H1 (cell line): ENCODE results near the gene LSM11.

Source experiments
- CREB1 ChIP-seq: IDR thresholded peaks from 2 replicates; pipeline ENCODE4 v1.6.1; 2012; ENCODE audit warnings: inconsistent platforms
- EP300 ChIP-seq, 2 experiments: IDR thresholded peaks; 1 replicate in 1 of 2; 2 replicates in 1 of 2; pipeline ENCODE4 v1.6.1; 2011 to 2012; ENCODE audit warnings: low read depth in 2 of 2, low read length in 2 of 2, mild to moderate bottlenecking in 2 of 2, borderline replicate concordance in 1 of 2, inconsistent platforms in 1 of 2, moderate library complexity in 1 of 2
- EZH2 ChIP-seq: fragments of 200-600 bp; sonication (generic); IDR thresholded peaks from 2 replicates; pipeline ENCODE4 v1.7.1; 2012; ENCODE audit warnings: low read depth, mild to moderate bottlenecking, moderate library complexity, low read length, inconsistent platforms; ENCODE audit not compliant: severe bottlenecking
- GTF2F1 ChIP-seq: IDR thresholded peaks from 2 replicates; pipeline ENCODE4 v1.6.1; 2012; ENCODE audit warnings: low read depth, low read length, improper control_type of control experiment, borderline replicate concordance
- JUND ChIP-seq: IDR thresholded peaks from 2 replicates; pipeline ENCODE4 v1.6.1; 2011; ENCODE audit warnings: mild to moderate bottlenecking, improper control_type of control experiment, low read length
- KDM1A ChIP-seq: fragments of 200-600, 300-600 bp; sonication (generic); IDR thresholded peaks from 2 replicates; pipeline ENCODE4 v1.7.1; 2016; ENCODE audit warnings: mild to moderate bottlenecking, low read length, borderline replicate concordance
- POLR2AphosphoS5 ChIP-seq: IDR thresholded peaks from 2 replicates; pipeline ENCODE4 v1.6.1; 2011; ENCODE audit warnings: low read depth, low read length
- RAD21 ChIP-seq, 2 experiments: IDR thresholded peaks in 1 of 2; conservative IDR thresholded peaks in 1 of 2; 2 replicates each; pipeline ENCODE4 v1.6.1; 2011; ENCODE audit warnings: low read depth in 2 of 2, low read length in 2 of 2, improper control_type of control experiment in 1 of 2, inconsistent platforms in 1 of 2, mild to moderate bottlenecking in 1 of 2, moderate library complexity in 1 of 2
- RFX5 ChIP-seq: IDR thresholded peaks from 2 replicates; pipeline ENCODE4 v1.6.1; 2011; ENCODE audit warnings: low read depth, low read length, improper control_type of control experiment, borderline replicate concordance
- SAP30 ChIP-seq: fragments of 300-600 bp; sonication (generic); IDR thresholded peaks from 2 replicates; pipeline ENCODE4 v1.7.1; 2012; ENCODE audit warnings: low read length, moderate library complexity, mild to moderate bottlenecking, inconsistent platforms; ENCODE audit not compliant: insufficient read depth, insufficient replicate concordance
- SIX5 ChIP-seq: IDR thresholded peaks from 2 replicates; pipeline ENCODE4 v1.6.1; 2011; ENCODE audit warnings: mild to moderate bottlenecking, low read depth, low read length
- SRF ChIP-seq: IDR thresholded peaks from 2 replicates; pipeline ENCODE4 v1.6.1; 2011; ENCODE audit warnings: mild to moderate bottlenecking, low read depth, low read length, moderate library complexity
- ZNF274 ChIP-seq: IDR thresholded peaks from 2 replicates; pipeline ENCODE4 v1.7.0; 2012; ENCODE audit warnings: low read length, borderline replicate concordance; ENCODE audit errors: extremely low read depth
- TF ChIP-seq, protein P1 (sequence below), 3 experiments: IDR thresholded peaks; 1 replicate in 2 of 3; 2 replicates in 1 of 3; pipeline versions ENCODE4 v1.5.1 to v1.6.1; 2011; ENCODE audit warnings: low read length in 3 of 3, mild to moderate bottlenecking in 3 of 3, inconsistent platforms in 2 of 3, low read depth in 1 of 3, moderate library complexity in 1 of 3; ENCODE audit not compliant: insufficient read depth in 1 of 3; ENCODE audit errors: control extremely low read depth in 1 of 3

DNA sequence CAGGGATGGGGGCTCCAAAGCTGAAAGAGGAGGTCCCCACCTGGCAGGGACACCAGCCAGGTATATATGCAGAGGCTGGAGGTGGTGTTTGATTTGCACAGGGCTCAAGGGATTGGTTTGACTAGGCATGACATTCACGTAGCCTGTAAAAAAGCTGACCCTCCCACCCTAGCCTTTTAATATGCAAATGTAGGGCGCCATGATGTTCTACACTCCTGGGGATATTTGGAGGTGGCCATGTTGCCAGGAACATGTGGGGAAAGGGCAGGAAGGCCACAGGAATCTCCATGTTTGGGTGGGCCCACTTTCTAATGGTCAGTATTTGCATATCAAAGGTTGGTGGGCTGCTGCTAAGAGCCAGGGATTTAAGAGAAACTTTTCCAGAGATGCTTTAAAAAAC is 24.3 kb upstream of the LSM11 start:
- TF ChIP-seq RFX5 (no peak), SRF (no peak), EZH2 (no peak), JUND (no peak), EP300 (IDR thresholded peaks at IDR 0.05; ENCODE audit: borderline replicate concordance in 1 of 2, low read depth in 2 of 2, low read length in 2 of 2) (no peak), CREB1 (no peak), KDM1A (no peak), GTF2F1 (no peak), SAP30 (no peak), POLR2AphosphoS5 (no peak), RAD21 (IDR thresholded peaks at IDR 0.05 in 1 of 2, conservative IDR thresholded peaks at IDR 0.05 in 1 of 2; ENCODE audit: low read depth in 2 of 2, low read length in 2 of 2) (no peak), ZNF274 (no peak), SIX5 (no peak)
- TF ChIP-seq, protein P1, sequence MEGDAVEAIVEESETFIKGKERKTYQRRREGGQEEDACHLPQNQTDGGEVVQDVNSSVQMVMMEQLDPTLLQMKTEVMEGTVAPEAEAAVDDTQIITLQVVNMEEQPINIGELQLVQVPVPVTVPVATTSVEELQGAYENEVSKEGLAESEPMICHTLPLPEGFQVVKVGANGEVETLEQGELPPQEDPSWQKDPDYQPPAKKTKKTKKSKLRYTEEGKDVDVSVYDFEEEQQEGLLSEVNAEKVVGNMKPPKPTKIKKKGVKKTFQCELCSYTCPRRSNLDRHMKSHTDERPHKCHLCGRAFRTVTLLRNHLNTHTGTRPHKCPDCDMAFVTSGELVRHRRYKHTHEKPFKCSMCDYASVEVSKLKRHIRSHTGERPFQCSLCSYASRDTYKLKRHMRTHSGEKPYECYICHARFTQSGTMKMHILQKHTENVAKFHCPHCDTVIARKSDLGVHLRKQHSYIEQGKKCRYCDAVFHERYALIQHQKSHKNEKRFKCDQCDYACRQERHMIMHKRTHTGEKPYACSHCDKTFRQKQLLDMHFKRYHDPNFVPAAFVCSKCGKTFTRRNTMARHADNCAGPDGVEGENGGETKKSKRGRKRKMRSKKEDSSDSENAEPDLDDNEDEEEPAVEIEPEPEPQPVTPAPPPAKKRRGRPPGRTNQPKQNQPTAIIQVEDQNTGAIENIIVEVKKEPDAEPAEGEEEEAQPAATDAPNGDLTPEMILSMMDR (IDR thresholded peaks at IDR 0.05; ENCODE audit: control extremely low read depth in 1 of 3, insufficient read depth in 1 of 3, low read depth in 1 of 3, low read length in 3 of 3): no peak
